OCI-LY1 (cell line): ENCODE measurements around the gene AMY2B.

Experiments
- EZH2 ChIP-seq: fragments of 200-600 bp; sonication (generic), shearing (Covaris generic); IDR thresholded peaks from 2 replicates; pipeline ENCODE4 v1.8.0; 2017; ENCODE audit warnings: borderline replicate concordance, mixed run types, mild to moderate bottlenecking, antibody characterized with exemption, low read length, moderate library complexity, mixed read lengths
- TF ChIP-seq, protein P1 (sequence below): fragments of 200-600 bp; sonication (generic), shearing (Covaris generic); IDR thresholded peaks from 2 replicates; pipeline ENCODE4 v1.5.1; 2017; ENCODE audit warnings: mild to moderate bottlenecking, antibody characterized with exemption, low read length, moderate library complexity, mixed read lengths

- TF ChIP-seq, protein P1, sequence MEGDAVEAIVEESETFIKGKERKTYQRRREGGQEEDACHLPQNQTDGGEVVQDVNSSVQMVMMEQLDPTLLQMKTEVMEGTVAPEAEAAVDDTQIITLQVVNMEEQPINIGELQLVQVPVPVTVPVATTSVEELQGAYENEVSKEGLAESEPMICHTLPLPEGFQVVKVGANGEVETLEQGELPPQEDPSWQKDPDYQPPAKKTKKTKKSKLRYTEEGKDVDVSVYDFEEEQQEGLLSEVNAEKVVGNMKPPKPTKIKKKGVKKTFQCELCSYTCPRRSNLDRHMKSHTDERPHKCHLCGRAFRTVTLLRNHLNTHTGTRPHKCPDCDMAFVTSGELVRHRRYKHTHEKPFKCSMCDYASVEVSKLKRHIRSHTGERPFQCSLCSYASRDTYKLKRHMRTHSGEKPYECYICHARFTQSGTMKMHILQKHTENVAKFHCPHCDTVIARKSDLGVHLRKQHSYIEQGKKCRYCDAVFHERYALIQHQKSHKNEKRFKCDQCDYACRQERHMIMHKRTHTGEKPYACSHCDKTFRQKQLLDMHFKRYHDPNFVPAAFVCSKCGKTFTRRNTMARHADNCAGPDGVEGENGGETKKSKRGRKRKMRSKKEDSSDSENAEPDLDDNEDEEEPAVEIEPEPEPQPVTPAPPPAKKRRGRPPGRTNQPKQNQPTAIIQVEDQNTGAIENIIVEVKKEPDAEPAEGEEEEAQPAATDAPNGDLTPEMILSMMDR = no peak
- no peak for TF ChIP-seq EZH2
These were observed 30.0 kb upstream of the AMY2B start for GRCh38 chr1:103541431-103541830.
